GM19193 (cell line): ENCODE results near the gene BTBD9.

Experiments
- POLR2A ChIP-seq: IDR thresholded peaks from 4 replicates; pipeline ENCODE4 v1.6.1; 2011; ENCODE audit not compliant: insufficient read depth, insufficient read length; ENCODE audit errors: extremely low read depth

BTBD9 gene

DNA sequence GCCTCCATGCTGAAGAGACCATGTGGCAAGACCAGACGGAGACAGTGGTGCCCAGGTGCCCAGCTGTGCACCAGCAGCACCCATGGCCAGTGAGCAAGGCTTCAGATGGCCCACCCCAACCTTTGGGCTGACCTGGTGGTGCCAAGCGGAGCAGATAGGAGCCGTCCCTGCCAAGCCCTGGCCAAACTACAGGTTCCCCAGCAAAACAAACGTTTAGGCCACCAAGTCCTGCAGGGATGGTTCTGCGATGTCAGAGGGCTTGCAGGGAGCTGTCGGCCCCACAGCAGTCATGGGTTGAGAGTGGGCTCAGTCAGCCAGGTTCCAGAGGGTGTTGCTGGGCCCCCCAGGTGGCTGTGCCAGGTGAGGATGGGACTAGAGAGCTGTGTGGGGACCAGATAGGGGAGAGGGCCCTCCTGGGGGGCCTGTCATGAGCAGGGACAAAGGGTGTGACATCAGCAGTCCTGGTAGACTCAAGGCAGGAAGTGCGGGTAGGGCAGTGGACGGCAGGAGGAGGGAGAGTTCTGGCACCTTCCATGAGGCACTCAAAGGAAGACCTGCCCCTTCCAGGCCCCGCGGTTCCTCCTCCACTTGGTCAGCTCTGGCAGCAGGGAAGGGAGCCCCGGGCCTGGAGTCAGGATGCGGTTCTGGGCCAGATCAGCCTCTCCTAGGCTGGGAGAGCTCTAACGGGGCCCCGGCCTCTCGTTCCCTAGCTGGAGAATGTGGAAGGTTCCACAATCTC, 477.8 kb downstream of the BTBD9 start:
- no peak for TF ChIP-seq POLR2A

DNA sequence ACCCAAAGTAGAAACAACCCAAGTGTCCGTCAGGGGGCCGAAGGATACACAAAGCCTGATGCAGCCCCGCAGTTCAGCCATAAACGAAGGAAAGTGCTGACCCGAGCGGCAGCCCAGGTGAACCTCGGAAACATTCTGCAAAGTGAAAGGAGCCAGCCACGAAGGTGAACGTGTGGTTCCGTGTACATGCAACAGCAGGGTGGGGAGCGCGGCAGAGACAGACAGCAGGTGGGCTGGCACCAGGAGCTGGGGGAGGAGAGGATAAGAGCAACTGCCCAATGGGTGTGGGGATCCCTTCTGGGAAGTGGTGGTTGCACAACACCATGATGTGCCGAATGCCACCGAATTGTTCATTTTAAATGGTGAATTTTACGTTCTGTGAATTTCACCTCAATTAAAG, 478.4 kb downstream of the BTBD9 start:
- no peak for TF ChIP-seq POLR2A

GRCh38 chr6:38160831-38161230, 478.9 kb downstream of the BTBD9 start:
- TF ChIP-seq POLR2A, result no peak

DNA sequence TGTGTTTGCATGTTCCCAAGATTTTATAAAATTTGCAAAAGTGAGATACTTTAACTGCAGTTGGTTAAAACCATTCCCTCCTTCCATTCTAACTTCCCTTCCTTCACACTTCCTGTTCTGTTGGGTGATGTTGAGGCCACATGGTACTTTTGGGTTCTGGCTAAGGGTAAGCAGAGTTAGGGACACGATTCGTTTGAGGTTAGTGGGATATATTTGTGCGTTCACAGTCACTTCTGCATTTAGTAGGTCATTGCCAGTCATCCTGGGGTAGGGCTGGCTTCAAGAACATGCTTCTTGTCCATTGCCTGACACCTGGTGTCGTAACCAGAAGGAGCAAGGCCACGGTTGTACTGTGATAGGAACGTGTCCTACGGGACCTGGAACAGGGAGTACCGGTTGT, 480.1 kb downstream of the BTBD9 start:
- TF ChIP-seq POLR2A, result no peak

GRCh38 chr6:38158762-38159350, 480.9 kb downstream of the BTBD9 start:
- no peak for TF ChIP-seq POLR2A

DNA sequence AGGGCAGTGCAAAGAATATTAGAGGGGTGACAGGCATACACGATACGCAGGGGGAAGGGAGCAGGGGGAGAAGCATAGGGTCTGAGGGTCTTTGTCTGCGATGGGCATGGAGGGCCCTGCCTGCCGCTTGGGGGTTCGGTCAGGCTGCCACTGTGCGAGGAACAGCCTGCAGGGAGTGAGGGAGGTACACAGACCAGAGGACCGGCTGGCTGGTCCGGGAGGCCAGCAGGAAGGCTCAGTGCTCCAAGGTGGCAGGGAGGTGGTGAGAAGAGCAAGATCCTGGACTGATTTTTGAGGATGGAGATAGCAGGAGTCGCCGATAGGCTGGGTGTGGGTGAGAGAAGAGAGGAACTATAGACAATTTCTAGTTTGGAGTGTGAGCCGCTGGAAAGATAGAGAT, 481.8 kb downstream of the BTBD9 start:
- peak; percentile 18 for TF ChIP-seq POLR2A

- TF ChIP-seq POLR2A, result no peak
Observed at GRCh38 chr6:38156818-38157565, 482.7 kb downstream of the BTBD9 start.

- no peak for TF ChIP-seq POLR2A
Observed at GRCh38 chr6:38155621-38156204, 484.0 kb downstream of the BTBD9 start.

GRCh38 chr6:38155144-38155543, 484.6 kb downstream of the BTBD9 start:
- no peak for TF ChIP-seq POLR2A

- TF ChIP-seq POLR2A, result no peak
Observed at GRCh38 chr6:38154731-38155130, 485.0 kb downstream of the BTBD9 start.

- no peak for TF ChIP-seq POLR2A
Observed at GRCh38 chr6:38153798-38154345, 485.9 kb downstream of the BTBD9 start.

- TF ChIP-seq POLR2A, result no peak
Observed at GRCh38 chr6:38153076-38153797, 486.5 kb downstream of the BTBD9 start.

DNA sequence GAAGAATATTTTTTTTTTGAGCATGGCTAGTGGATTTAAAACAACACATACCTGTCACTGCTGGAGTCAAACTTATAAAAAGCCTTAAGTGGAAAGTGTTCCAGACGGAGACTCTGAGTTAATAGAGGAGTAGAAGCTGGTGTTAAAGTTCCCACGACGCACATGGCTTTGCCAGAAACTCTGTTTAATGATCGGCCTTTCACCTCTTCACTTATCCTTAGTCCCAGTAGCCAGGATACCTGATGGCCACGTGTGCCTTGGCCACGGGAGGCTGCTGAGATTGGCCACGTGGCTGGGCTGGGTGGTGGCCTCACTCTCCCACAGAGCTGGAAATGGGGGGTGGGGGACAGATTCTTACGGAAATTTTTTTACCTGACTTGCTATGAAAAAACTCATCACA, 487.1 kb downstream of the BTBD9 start:
- no peak for TF ChIP-seq POLR2A
